ENCODE measurements around the gene DBNDD1. TPM values are rescaled to one million over a fixed set of nuclear protein-coding genes. Genes with fewer than 3 reads are reported as not detected.
A peak's percentile ranks its signal among the peaks of the same experiment; 100 is the strongest.
"Not testable (repeated sequence)": the region's sequence is repeated elsewhere in the genome, so short reads cannot be mapped to it uniquely, and the experiment has no call there.

Gene DBNDD1
- total and polyA plus RNA-seq, 5 donors: 1.7 to 2.5 (median 2.2) TPM

- H3K27me3 ChIP-seq (ENCODE audit: control insufficient read depth, insufficient read depth); DNase-seq; H3K4me1 ChIP-seq (ENCODE audit: control insufficient read depth, insufficient read depth, low read length); H3K4me3 ChIP-seq (ENCODE audit: low read length); H3K9me3 ChIP-seq (ENCODE audit: control insufficient read depth, low read length); ATAC-seq; H3K27ac ChIP-seq (ENCODE audit: low read length); intact Hi-C loops (cut with DNase I): not testable (repeated sequence)
- WGBS: 89% methylated on average over 11 of the region's 11 CpGs
Measured at GRCh38 chr16:89968074-89968473, 51.2 kb downstream of the DBNDD1 start.

- H3K4me1 ChIP-seq (ENCODE audit: control insufficient read depth, insufficient read depth, low read length); DNase-seq; H3K9me3 ChIP-seq (ENCODE audit: control insufficient read depth, low read length); H3K27me3 ChIP-seq (ENCODE audit: control insufficient read depth, insufficient read depth); ATAC-seq; H3K4me3 ChIP-seq (ENCODE audit: low read length); intact Hi-C loops (cut with DNase I); H3K27ac ChIP-seq (ENCODE audit: low read length): not testable (repeated sequence)
- WGBS: 83% methylated on average over 5 of the region's 5 CpGs
Measured at GRCh38 chr16:89967436-89967835, 51.8 kb downstream of the DBNDD1 start.

GRCh38 chr16:89966756-89967155, 52.5 kb downstream of the DBNDD1 start:
- intact Hi-C loops (cut with DNase I): no loop called here
- H3K27me3 ChIP-seq (ENCODE audit: control insufficient read depth, insufficient read depth): no peaks in the 10 kb centered on the region
- no peak overlapping the region for H3K4me3 ChIP-seq (ENCODE audit: low read length)
- WGBS: 75% methylated on average over 9 of the region's 9 CpGs
- no peak for ATAC-seq
- no peak overlapping the region for H3K27ac ChIP-seq (ENCODE audit: low read length)
- peaks cover 9% of the 10 kb centered on the region for H3K4me1 ChIP-seq (ENCODE audit: control insufficient read depth, insufficient read depth, low read length)
- no peaks in the 10 kb centered on the region for H3K9me3 ChIP-seq (ENCODE audit: control insufficient read depth, low read length)
- no peak for DNase-seq

- H3K9me3 ChIP-seq (ENCODE audit: control insufficient read depth, low read length): no peaks in the 10 kb centered on the region
- intact Hi-C loops (cut with DNase I): no loop called here
- no peak for ATAC-seq
- H3K4me3 ChIP-seq (ENCODE audit: low read length): no peak overlapping the region
- 88% methylated on average over 30 of the region's 30 CpGs for WGBS
- no peaks in the 10 kb centered on the region for H3K4me1 ChIP-seq (ENCODE audit: control insufficient read depth, insufficient read depth, low read length)
- peak in 1 of 3 donors; percentile 46 for DNase-seq
- no peak overlapping the region for H3K27ac ChIP-seq (ENCODE audit: low read length)
- H3K27me3 ChIP-seq (ENCODE audit: control insufficient read depth, insufficient read depth): no peaks in the 10 kb centered on the region
Measured at GRCh38 chr16:89965447-89966225, 53.6 kb downstream of the DBNDD1 start.

GRCh38 chr16:89964201-89964600, 55.1 kb downstream of the DBNDD1 start:
- WGBS: 89% methylated on average over 25 of the region's 25 CpGs
- no peaks in the 10 kb centered on the region for H3K27me3 ChIP-seq (ENCODE audit: control insufficient read depth, insufficient read depth)
- DNase-seq (no peak), ATAC-seq (no peak)
- no peaks in the 10 kb centered on the region for H3K4me1 ChIP-seq (ENCODE audit: control insufficient read depth, insufficient read depth, low read length)
- no peaks in the 10 kb centered on the region for H3K9me3 ChIP-seq (ENCODE audit: control insufficient read depth, low read length)
- no peak overlapping the region for H3K4me3 ChIP-seq (ENCODE audit: low read length)
- intact Hi-C loops (cut with DNase I): no loop called here
- no peak overlapping the region for H3K27ac ChIP-seq (ENCODE audit: low read length)

- ATAC-seq: no peak
- Histone ChIP-seq H3K4me1 (ENCODE audit: control insufficient read depth, insufficient read depth, low read length) (no peaks in the 10 kb centered on the region), H3K27me3 (ENCODE audit: control insufficient read depth, insufficient read depth) (no peaks in the 10 kb centered on the region), H3K27ac (ENCODE audit: low read length) (no peak overlapping the region), H3K4me3 (ENCODE audit: low read length) (no peak overlapping the region), H3K9me3 (ENCODE audit: control insufficient read depth, low read length) (no peaks in the 10 kb centered on the region)
- 84% methylated on average over 26 of the region's 26 CpGs for WGBS
- intact Hi-C loops (cut with DNase I): no loop called here
- no peak for DNase-seq
Measured at GRCh38 chr16:89962754-89963498, 56.3 kb downstream of the DBNDD1 start.

- H3K27ac ChIP-seq (ENCODE audit: low read length): no peak overlapping the region
- H3K9me3 ChIP-seq (ENCODE audit: control insufficient read depth, low read length): no peaks in the 10 kb centered on the region
- H3K4me1 ChIP-seq (ENCODE audit: control insufficient read depth, insufficient read depth, low read length): no peaks in the 10 kb centered on the region
- peak in 1 of 3 donors; percentile 28 for DNase-seq
- no peaks in the 10 kb centered on the region for H3K27me3 ChIP-seq (ENCODE audit: control insufficient read depth, insufficient read depth)
- 96% methylated on average over 23 of the region's 23 CpGs for WGBS
- H3K4me3 ChIP-seq (ENCODE audit: low read length): no peak overlapping the region
- intact Hi-C loops (cut with DNase I): no loop called here
- ATAC-seq: no peak
Measured at GRCh38 chr16:89961920-89962319, 57.3 kb downstream of the DBNDD1 start.

- 93% methylated on average over 13 of the region's 13 CpGs for WGBS
- intact Hi-C loops (cut with DNase I): no loop called here
Measured at GRCh38 chr16:89960966-89961365, 58.3 kb downstream of the DBNDD1 start.

GRCh38 chr16:89958596-89958995, 60.7 kb downstream of the DBNDD1 start:
- no peak for ATAC-seq

More at GRCh38 chr16:89960966-89961365, 58.3 kb downstream of the DBNDD1 start:
- no peaks in the 10 kb centered on the region for H3K27me3 ChIP-seq (ENCODE audit: control insufficient read depth, insufficient read depth)
- DNase-seq: peak in 1 of 3 donors; percentile 42
- no peaks in the 10 kb centered on the region for H3K4me1 ChIP-seq (ENCODE audit: control insufficient read depth, insufficient read depth, low read length)
- H3K4me3 ChIP-seq (ENCODE audit: low read length): no peak overlapping the region
- H3K9me3 ChIP-seq (ENCODE audit: control insufficient read depth, low read length): no peaks in the 10 kb centered on the region
- ATAC-seq: no peak
- no peak overlapping the region for H3K27ac ChIP-seq (ENCODE audit: low read length)

GRCh38 chr16:89958068-89958467, 61.2 kb downstream of the DBNDD1 start:
- Histone ChIP-seq H3K4me1 (ENCODE audit: control insufficient read depth, insufficient read depth, low read length) (no peaks in the 10 kb centered on the region), H3K27me3 (ENCODE audit: control insufficient read depth, insufficient read depth) (no peaks in the 10 kb centered on the region), H3K9me3 (ENCODE audit: control insufficient read depth, low read length) (no peaks in the 10 kb centered on the region), H3K4me3 (ENCODE audit: low read length) (no peak overlapping the region), H3K27ac (ENCODE audit: low read length) (no peak overlapping the region)
- peak; percentile 61 to 66 for ATAC-seq
- peak; percentile 49 to 82 (median 78) for DNase-seq
- intact Hi-C loops (cut with DNase I): no loop called here
- WGBS: 88% methylated on average over 7 of the region's 7 CpGs

More at GRCh38 chr16:89958596-89958995, 60.7 kb downstream of the DBNDD1 start:
- no peaks in the 10 kb centered on the region for H3K27me3 ChIP-seq (ENCODE audit: control insufficient read depth, insufficient read depth)
- DNase-seq: peak in 1 of 3 donors; percentile 46
- no peaks in the 10 kb centered on the region for H3K4me1 ChIP-seq (ENCODE audit: control insufficient read depth, insufficient read depth, low read length)
- intact Hi-C loops (cut with DNase I): no loop called here
- H3K4me3 ChIP-seq (ENCODE audit: low read length): no peak overlapping the region
- no peaks in the 10 kb centered on the region for H3K9me3 ChIP-seq (ENCODE audit: control insufficient read depth, low read length)
- H3K27ac ChIP-seq (ENCODE audit: low read length): no peak overlapping the region
- whole genome bisulfite sequencing: 97% methylated on average over 10 of the region's 10 CpGs

GRCh38 chr16:89957216-89957785, 62.0 kb downstream of the DBNDD1 start:
- intact Hi-C loops (cut with DNase I): no loop called here
- no peak for ATAC-seq
- no peaks in the 10 kb centered on the region for H3K4me1 ChIP-seq (ENCODE audit: control insufficient read depth, insufficient read depth, low read length)
- no peak overlapping the region for H3K27ac ChIP-seq (ENCODE audit: low read length)
- DNase-seq: no peak
- H3K4me3 ChIP-seq (ENCODE audit: low read length): no peak overlapping the region
- no peaks in the 10 kb centered on the region for H3K9me3 ChIP-seq (ENCODE audit: control insufficient read depth, low read length)
- no peaks in the 10 kb centered on the region for H3K27me3 ChIP-seq (ENCODE audit: control insufficient read depth, insufficient read depth)
- WGBS: 91% methylated on average over 23 of the region's 23 CpGs

All from right cardiac atrium (tissue), 5 donors.